B cell (primary cell): ENCODE measurements around the gene EXOC6B. TPM values are rescaled to one million over a fixed set of nuclear protein-coding genes. Genes with fewer than 3 reads are reported as not detected.

Source experiments
- ATAC-seq: fragments of 200-7000 bp; cut with Tn5 transposase; one replicate; pipeline ENCODE4 v1.10.0; 2021; ENCODE audit warnings: low read depth, mild to moderate bottlenecking, moderate number of reproducible peaks, moderate library complexity
- CTCF ChIA-PET: fragments of 350-600 bp; sonication (Branson Sonifier 250); formaldehyde crosslinking; loops from one replicate; lab custom pipeline; 2021; ENCODE audit warnings: antibody characterized with exemption, inconsistent platforms; lab: Charles Lee
- POLR2A ChIA-PET: fragments of 350-600 bp; sonication (Branson Sonifier 250); formaldehyde crosslinking; loops from one replicate; lab custom pipeline; 2021; ENCODE audit warnings: antibody characterized with exemption; lab: Charles Lee
- DNase-seq: peaks from one replicate; pipeline ENCODE4 v3.0.0; 2013
- H2AFZ ChIP-seq: 2 replicates; pipeline ENCODE4 v1.6.1; 2012; ENCODE audit warnings: mild to moderate bottlenecking, low read depth, low read length; ENCODE audit not compliant: insufficient read depth, poor library complexity, severe bottlenecking
- H3K27ac ChIP-seq, 2 donors: 1 replicate in 1 of 2; 2 replicates in 1 of 2; pipeline ENCODE4 v1.5.1; 2012 to 2013; ENCODE audit warnings: low read length in 2 of 2, mild to moderate bottlenecking in 2 of 2, moderate library complexity in 1 of 2
- H3K27me3 ChIP-seq, 4 experiments: fragments of 200-600 bp in 1 of 4; sonication (generic) in 1 of 4; replicated peaks in 1 of 4; 1 replicate in 2 of 4; 2 replicates in 2 of 4; pipeline versions ENCODE4 v1.6.1 to v1.7.0; 2013 to 2016; ENCODE audit warnings: low read length in 3 of 4, mild to moderate bottlenecking in 2 of 4, mixed read lengths in 1 of 4, moderate library complexity in 1 of 4; ENCODE audit not compliant: insufficient read depth in 4 of 4, control insufficient read depth in 3 of 4; ENCODE audit errors: control extremely low read depth in 1 of 4
- H3K36me3 ChIP-seq, 2 experiments: replicated peaks in 1 of 2; 1 replicate in 1 of 2; 2 replicates in 1 of 2; pipeline versions ENCODE4 v1.6.1 to v1.7.1; 2013; ENCODE audit warnings: low read length in 1 of 2; ENCODE audit not compliant: insufficient read depth in 2 of 2, control insufficient read depth in 1 of 2; ENCODE audit errors: control extremely low read depth in 1 of 2, extremely low read depth in 1 of 2
- H3K4me1 ChIP-seq, 2 donors: fragments of 200-600 bp in 1 of 2; sonication (generic) in 1 of 2; 1 replicate in 1 of 2; 2 replicates in 1 of 2; pipeline versions ENCODE4 v1.5.1 to v1.6.1; 2013 to 2017; ENCODE audit warnings: low read length in 2 of 2; ENCODE audit not compliant: control insufficient read depth in 2 of 2, insufficient read depth in 2 of 2
- H3K4me2 ChIP-seq: replicated peaks from 2 replicates; pipeline ENCODE3; 2012; ENCODE audit warnings: mild to moderate bottlenecking, low read depth, low read length; ENCODE audit not compliant: poor library complexity, severe bottlenecking
- H3K4me3 ChIP-seq, 5 experiments: fragments of 200-600 bp in 1 of 5; sonication (generic) in 1 of 5; 1 replicate in 3 of 5; 2 replicates in 2 of 5; pipeline versions ENCODE4 v1.5.1 to v1.7.0; 2011 to 2016; ENCODE audit warnings: low read length in 4 of 5, mild to moderate bottlenecking in 4 of 5, low read depth in 2 of 5, control low read depth in 1 of 5, moderate library complexity in 1 of 5; ENCODE audit not compliant: insufficient read depth in 1 of 5; ENCODE audit errors: control extremely low read depth in 1 of 5, extremely low read depth in 1 of 5
- H3K79me2 ChIP-seq: fragments of 200-600 bp; sonication (generic); one replicate; pipeline ENCODE4 v1.6.0; 2016; ENCODE audit warnings: low read length; ENCODE audit not compliant: control insufficient read depth, insufficient read depth
- H3K9ac ChIP-seq: fragments of 200-600 bp; sonication (generic); 2 replicates; pipeline ENCODE4 v1.6.1; 2017; ENCODE audit warnings: mild to moderate bottlenecking, low read length, moderate library complexity
- H3K9me3 ChIP-seq, 3 donors: one replicate each; pipeline versions ENCODE4 v1.6.1 to v1.7.1; 2013; ENCODE audit warnings: low read length in 2 of 3; ENCODE audit not compliant: control insufficient read depth in 2 of 3, insufficient read depth in 1 of 3; ENCODE audit errors: control extremely low read depth in 1 of 3
- H4K20me1 ChIP-seq: 2 replicates; pipeline ENCODE4 v1.6.0; 2012; ENCODE audit warnings: mild to moderate bottlenecking, low read length; ENCODE audit not compliant: insufficient read depth, control insufficient read depth, poor library complexity, severe bottlenecking
- H3K27ac Mint-ChIP-seq: one replicate; pipeline ENCODE4 v1.8.0; 2021; ENCODE audit warnings: mixed read lengths
- H3K27me3 Mint-ChIP-seq: one replicate; pipeline ENCODE4 v1.8.0; 2021; ENCODE audit warnings: mixed read lengths
- H3K4me1 Mint-ChIP-seq: one replicate; pipeline ENCODE4 v1.8.0; 2021; ENCODE audit warnings: mixed read lengths
- H3K4me3 Mint-ChIP-seq: one replicate; pipeline ENCODE4 v1.8.0; 2021; ENCODE audit warnings: mixed read lengths
- H3K9me3 Mint-ChIP-seq: one replicate; pipeline ENCODE4 v1.8.0; 2022; ENCODE audit warnings: mixed read lengths; ENCODE audit not compliant: insufficient read depth
- CTCF ChIP-seq: fragments of 200-600 bp; IDR thresholded peaks from one replicate; pipeline ENCODE4 v1.8.0; 2022; ENCODE audit warnings: antibody characterized with exemption, mild to moderate bottlenecking
- EZH2 ChIP-seq: IDR thresholded peaks from 2 replicates; pipeline ENCODE4 v1.6.1; 2012; ENCODE audit warnings: borderline replicate concordance, low read depth, mild to moderate bottlenecking, moderate library complexity, low read length; ENCODE audit not compliant: insufficient read depth, poor library complexity, severe bottlenecking
- WGBS: methylation state at CpG from one replicate; pipeline ENCODE4 v1.1.5; 2013; ENCODE audit warnings: missing lambda C conversion rate; ENCODE audit not compliant: insufficient coverage; 5-methylcytosine and 5-hydroxymethylcytosine counted together
- intact Hi-C: fragments of 100-400 bp; cut with micrococcal nuclease; formaldehyde crosslinking; loops from one replicate; pipeline ENCODE4 v1.10.0; 2022
- polyA plus RNA-seq: library from polyadenylated mRNA; depleted of rRNA; stranded (reverse); fragments of >200 nt; gene quantifications from 2 replicates; pipeline ENCODE4 v1.2.3, GENCODE V29; 2012
- total RNA-seq, 2 donors: library from RNA; stranded (reverse); fragments of 120-200 nt in 1 of 2; gene quantifications; 1 replicate in 1 of 2; 2 replicates in 1 of 2; pipeline versions ENCODE4 v1.2.3 to v1.2.4, GENCODE V29; 2013 to 2022

EXOC6B gene
- total and polyA plus RNA-seq, 2 donors (not counting 1 experiment from before 2014, with no cell fraction given): 4.8 to 22.6 TPM

DNA sequence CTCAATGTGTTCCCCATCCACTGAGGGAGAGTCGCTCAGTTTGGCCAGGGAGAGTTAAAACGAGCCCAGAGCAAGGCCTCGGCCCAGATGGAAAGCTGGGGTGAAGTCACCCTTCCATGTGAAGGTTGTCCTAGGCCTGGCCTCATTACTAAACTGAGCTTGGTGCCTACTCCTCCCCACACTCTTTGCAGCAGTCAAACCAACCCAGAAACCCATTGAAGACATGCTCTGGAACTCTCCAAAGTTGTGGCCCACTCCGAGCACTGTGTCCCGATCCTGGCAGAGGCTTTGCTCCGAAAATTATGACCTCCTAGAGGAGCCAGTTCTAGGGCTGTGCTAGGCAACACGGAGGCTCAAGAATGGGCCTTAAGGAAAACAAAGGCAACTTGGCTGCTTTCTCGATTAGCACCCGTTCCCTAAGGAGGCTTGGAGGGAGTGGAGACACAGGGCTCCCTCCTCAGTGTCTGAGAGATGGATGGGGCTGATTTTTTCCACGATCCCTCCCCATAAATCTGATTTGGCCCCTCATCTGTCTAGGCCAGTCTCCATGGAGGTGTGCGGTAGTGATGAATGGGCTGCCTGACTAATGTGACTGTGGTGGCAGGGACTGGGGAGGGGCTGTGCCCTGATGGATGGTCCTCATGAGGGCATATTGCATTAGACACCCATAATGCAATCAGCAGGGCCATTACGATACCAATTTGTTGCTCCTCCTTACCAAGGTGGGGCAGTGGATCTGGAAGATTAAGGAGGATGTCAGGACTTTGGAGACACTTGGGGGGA is 666.4 kb downstream of the EXOC6B start:
- H2AFZ ChIP-seq: no peak overlapping the region
- Mint-ChIP-seq H3K9me3 (no peaks in the 10 kb centered on the region), H3K4me3 (no peak overlapping the region), H3K27me3 (peaks cover 38% of the 10 kb centered on the region), H3K27ac (no peak overlapping the region), H3K4me1 (no peaks in the 10 kb centered on the region)
- TF ChIP-seq CTCF: no peak
- ChIA-PET POLR2A (no interaction called here), CTCF (interaction anchor here (1.0 kb wide), 1 partner anchor 9 kb away, joined by 3 read pairs; no protein-coding TSS in a partner anchor)
- no peak overlapping the region for H3K4me3 ChIP-seq
- H3K9me3 ChIP-seq: no peaks in the 10 kb centered on the region
- H3K36me3 ChIP-seq: no peaks in the 10 kb centered on the region
- no peak overlapping the region for H3K4me2 ChIP-seq
- 100% methylated on average over 8 of the region's 12 CpGs for WGBS
- intact Hi-C loops: no loop called here
- ATAC-seq (no peak), DNase-seq (no peak)
- peaks cover 0 to 14% (median 7%) of the 10 kb centered on the region in 4 experiments for H3K27me3 ChIP-seq
- H3K79me2 ChIP-seq: no peaks in the 10 kb centered on the region
- no peak overlapping the region for H3K9ac ChIP-seq
- no peaks in the 10 kb centered on the region for H4K20me1 ChIP-seq
- H3K27ac ChIP-seq: no peak overlapping the region
- no peaks in the 10 kb centered on the region for H3K4me1 ChIP-seq

- Histone ChIP-seq H3K27ac (no peak overlapping the region), H3K4me2 (no peak overlapping the region), H3K9me3 (no peaks in the 10 kb centered on the region), H3K4me3 (no peak overlapping the region), H3K79me2 (no peaks in the 10 kb centered on the region), H3K4me1 (no peaks in the 10 kb centered on the region), H3K9ac (no peak overlapping the region), H3K36me3 (no peaks in the 10 kb centered on the region), H3K27me3 (peaks cover 0 to 14% (median 7%) of the 10 kb centered on the region in 4 experiments), H4K20me1 (no peaks in the 10 kb centered on the region), H2AFZ (no peak overlapping the region)
- CTCF ChIA-PET: interaction anchor here (1.0 kb wide), 1 partner anchor 8 kb away, joined by 3 read pairs; no protein-coding TSS in a partner anchor
- POLR2A ChIA-PET: no interaction called here
- WGBS: 96% methylated on average over 5 of the region's 8 CpGs
- TF ChIP-seq CTCF: no peak
- no peak for TF ChIP-seq EZH2
- ATAC-seq (no peak), DNase-seq (no peak)
- no peak overlapping the region for H3K4me3 Mint-ChIP-seq
- peaks cover 38% of the 10 kb centered on the region for H3K27me3 Mint-ChIP-seq
- no peaks in the 10 kb centered on the region for H3K4me1 Mint-ChIP-seq
- H3K9me3 Mint-ChIP-seq: no peaks in the 10 kb centered on the region
- no peak overlapping the region for H3K27ac Mint-ChIP-seq
- intact Hi-C loops: no loop called here
Measured at GRCh38 chr2:72157871-72158771, 667.7 kb downstream of the EXOC6B start.
